K562 (cell line): Measurements from ENCODE around the gene KRTAP22-2. TPM values are rescaled to one million over a fixed set of nuclear protein-coding genes. Genes with fewer than 3 reads are reported as not detected.

Source experiments
- ATAC-seq: fragments of 200-7000 bp; cut with Tn5 transposase; 3 replicates; pipeline ENCODE4 v1.9.1; 2020; ENCODE audit warnings: moderate library complexity
- BruUV-seq: library from RNA; stranded (reverse); fragments of 400-500 nt; replicated peaks from 2 replicates; lab custom pipeline; 2021; lab: Mats Ljungman, UMichigan
- CTCF ChIA-PET: fragments of 300-600 bp; formaldehyde crosslinking; extraction: SDS; loops from one replicate; lab custom pipeline; 2021; ENCODE audit warnings: low intra/inter-chr PET ratio; lab: Yijun Ruan, JAX
- POLR2A ChIA-PET: fragments of 300-600, 350-650 bp; sonication (Branson Sonifier 250); formaldehyde crosslinking; extraction: SDS; loops from one replicate; lab custom pipeline; 2021; ENCODE audit warnings: antibody characterized with exemption, inconsistent platforms; lab: Yijun Ruan, JAX
- DNase-seq, 4 experiments: peaks; one replicate each; pipeline versions ENCODE4 v3.0.0 to v3.0.0-alpha.2; 2011 to 2018; ENCODE audit warnings: low spot score in 3 of 4, mixed read lengths in 3 of 4; ENCODE audit errors: extremely low read depth in 1 of 4
- FAIRE-seq: peaks from 2 replicates; lab custom pipeline; 2011; peaks lifted over from hg19 to GRCh38; lab: Jason Lieb, UNC
- H2AFZ ChIP-seq: 2 replicates; pipeline ENCODE4 v1.6.0; 2011; ENCODE audit warnings: low read depth, low read length, control low read depth, inconsistent platforms
- H3K27ac ChIP-seq: fragments of 200-600 bp; 3 replicates; pipeline ENCODE4 v1.8.0; 2011; ENCODE audit warnings: low read depth, mild to moderate bottlenecking, control low read depth, inconsistent platforms, low read length, moderate library complexity, mixed read lengths; ENCODE audit errors: extremely low read depth
- H3K27me3 ChIP-seq, 2 experiments: fragments of 300-600 bp in 1 of 2; 2 replicates in 1 of 2; 3 replicates in 1 of 2; pipeline versions ENCODE4 v1.6.0 to v1.8.0; 2011; ENCODE audit warnings: inconsistent platforms in 2 of 2, low read length in 2 of 2, mild to moderate bottlenecking in 1 of 2, mixed read lengths in 1 of 2, moderate library complexity in 1 of 2; ENCODE audit not compliant: control insufficient read depth in 2 of 2, insufficient read depth in 2 of 2
- H3K36me3 ChIP-seq: fragments of 300-600 bp; 3 replicates; pipeline ENCODE4 v1.8.0; 2011; ENCODE audit warnings: mild to moderate bottlenecking, low read length, inconsistent platforms; ENCODE audit not compliant: control insufficient read depth, insufficient read depth
- H3K4me1 ChIP-seq, 2 experiments: fragments of 200-600 bp in 1 of 2; replicated peaks in 1 of 2; 2 replicates in 1 of 2; 3 replicates in 1 of 2; pipeline versions ENCODE4 v1.5.1 to v1.8.0; 2011; ENCODE audit warnings: inconsistent platforms in 2 of 2, low read length in 2 of 2, mild to moderate bottlenecking in 1 of 2, mixed read lengths in 1 of 2, moderate library complexity in 1 of 2; ENCODE audit not compliant: control insufficient read depth in 2 of 2, insufficient read depth in 2 of 2
- H3K4me2 ChIP-seq: 2 replicates; pipeline ENCODE4 v1.6.1; 2011; ENCODE audit warnings: low read length, control low read depth, inconsistent platforms, mixed read lengths; ENCODE audit not compliant: insufficient read depth
- H3K4me3 ChIP-seq: fragments of 200-600 bp; sonication (generic), shearing (Covaris generic); 2 replicates; pipeline ENCODE4 v1.5.1; 2016; ENCODE audit warnings: control low read depth, inconsistent platforms
- H3K79me2 ChIP-seq: fragments of 200-600 bp; 3 replicates; pipeline ENCODE4 v1.8.0; 2011; ENCODE audit warnings: low read length, inconsistent platforms; ENCODE audit not compliant: control insufficient read depth, insufficient read depth
- H3K9ac ChIP-seq, 2 experiments: 2 replicates each; pipeline versions ENCODE4 v1.6.0 to v1.6.1; 2011; ENCODE audit warnings: low read depth in 2 of 2, low read length in 2 of 2, control low read depth in 1 of 2, inconsistent platforms in 1 of 2, mild to moderate bottlenecking in 1 of 2, mixed read lengths in 1 of 2; ENCODE audit not compliant: insufficient read depth in 1 of 2
- H3K9me1 ChIP-seq: one replicate; pipeline ENCODE4 v1.6.0; 2011; ENCODE audit warnings: inconsistent platforms, mild to moderate bottlenecking, low read length, moderate library complexity; ENCODE audit not compliant: control insufficient read depth, insufficient read depth
- H3K9me3 ChIP-seq: replicated peaks from 2 replicates; pipeline ENCODE4 v1.5.1; 2011; ENCODE audit warnings: low read depth, low read length, inconsistent platforms; ENCODE audit not compliant: control insufficient read depth, insufficient read depth
- H4K20me1 ChIP-seq: replicated peaks from 2 replicates; pipeline ENCODE4 v1.6.1; 2011; ENCODE audit warnings: low read length, inconsistent platforms, mixed read lengths; ENCODE audit not compliant: control insufficient read depth, insufficient read depth
- ATF1 ChIP-seq, 2 experiments: fragments of 450-650 bp in 1 of 2; IDR thresholded peaks; 2 replicates each; pipeline ENCODE4 v1.6.1; 2016; ENCODE audit warnings: missing compliant biosample characterization in 1 of 2, missing genetic modification characterization in 1 of 2
- EP400 ChIP-seq: fragments of 450-650 bp; IDR thresholded peaks from 2 replicates; pipeline ENCODE4 v1.6.1; 2017; ENCODE audit warnings: antibody characterized with exemption, mild to moderate bottlenecking, moderate library complexity
- FUS ChIP-seq: fragments of 200-400 bp; formaldehyde crosslinking; optimal IDR thresholded peaks from 2 replicates; pipeline ENCODE3; 2017; ENCODE audit warnings: low read depth, low read length
- ILK ChIP-seq: fragments of 450-650 bp; IDR thresholded peaks from 2 replicates; pipeline ENCODE4 v1.6.1; 2016; ENCODE audit warnings: missing genetic modification characterization, low read depth, mild to moderate bottlenecking, missing compliant biosample characterization, moderate library complexity, borderline replicate concordance
- MTA1 ChIP-seq: fragments of 450-650 bp; IDR thresholded peaks from 2 replicates; pipeline ENCODE4 v1.6.1; 2017; ENCODE audit warnings: borderline replicate concordance
- POLR2AphosphoS5 ChIP-seq: IDR thresholded peaks from 2 replicates; pipeline ENCODE4 v1.6.1; 2011; ENCODE audit warnings: mild to moderate bottlenecking, low read depth, low read length, moderate library complexity; ENCODE audit not compliant: control insufficient read depth, insufficient read depth
- RHOXF2B ChIP-seq: fragments of 250-450 bp; sonication (Bioruptor Pico); conservative IDR thresholded peaks from 2 replicates; pipeline ENCODE4 v1.5.1; 2021
- SREBF2 ChIP-seq: sonication (generic); formaldehyde crosslinking; IDR thresholded peaks from 2 replicates; pipeline ENCODE4 v1.4.0; 2020; ENCODE audit warnings: mild to moderate bottlenecking, missing genetic modification reagents
- ZNF76 ChIP-seq: fragments of 250-450 bp; sonication (Bioruptor Pico); IDR thresholded peaks from 2 replicates; pipeline ENCODE4 v1.4.0; 2020; ENCODE audit warnings: mild to moderate bottlenecking, moderate library complexity, borderline replicate concordance
- WGBS: fragments of 100-300 bp; shearing (Covaris generic); methylation state at CpG from one replicate; pipeline ENCODE4 v1.1.6; 2016; ENCODE audit warnings: low coverage, mixed read lengths; ENCODE audit not compliant: insufficient coverage; ENCODE audit errors: missing lambda C conversion rate; 5-methylcytosine and 5-hydroxymethylcytosine counted together
- in situ Hi-C: fragments of 300-500 bp; cut with MboI; formaldehyde crosslinking; loops from 4 replicates; pipeline ENCODE4 v1.15.0; 2018; ENCODE audit warnings: inconsistent platforms, mixed read lengths
- intact Hi-C: fragments of 100-400 bp; cut with micrococcal nuclease; formaldehyde crosslinking; loops from 2 replicates; pipeline ENCODE4 v1.14.2; 2022
- polyA plus RNA-seq, 8 experiments: library from polyadenylated mRNA; depleted of rRNA in 4 of 8; stranded (reverse) in 5 of 8; unstranded in 3 of 8; fragments of >200 nt; fragmentation: Nextera tagmentation in 2 of 8; fragmentation: Illumina TruSeq in 1 of 8; extraction: Ambion mirVana in 2 of 8; extraction: Trizol in 1 of 8; gene quantifications; 2 replicates each; pipeline versions ENCODE4 v1.2.1 to v1.2.3, GENCODE V29; 2011 to 2014; ENCODE audit warnings: inconsistent platforms in 1 of 8, missing spikeins in 1 of 8
- total RNA-seq, 7 experiments: library from RNA; depleted of rRNA in 6 of 7; stranded (reverse); fragments of >200 nt in 6 of 7; fragmentation: Illumina TruSeq in 2 of 7; extraction: Trizol in 2 of 7; gene quantifications; 2 replicates each; pipeline versions ENCODE4 v1.2.1 to v1.2.3, GENCODE V29; 2011 to 2021; ENCODE audit warnings: low replicate concordance in 1 of 7

The KRTAP22-2 gene
- total and polyA plus RNA-seq, 9 of the 15 experiments (the other 6 are each of a cell fraction or from before 2014, with no cell fraction given) = not detected

- no peak for TF ChIP-seq FUS
- no peak for TF ChIP-seq MTA1
- no peak for TF ChIP-seq EP400
- no peak for TF ChIP-seq RHOXF2B
- TF ChIP-seq, all 486 proteins: peak for 0
Measured at GRCh38 chr21:30629200-30629599, 39.0 kb upstream of the KRTAP22-2 start (continued).

- H2AFZ ChIP-seq = no peak overlapping the region
- FAIRE-seq = no peak
- 0% methylated on average over 4 of the region's 4 CpGs for WGBS
- no peaks in the 10 kb centered on the region for H3K9me1 ChIP-seq
- no peaks in the 10 kb centered on the region for H3K36me3 ChIP-seq
- no TSS peak for BruUV-seq
- H3K4me3 ChIP-seq = no peak overlapping the region
- TF ChIP-seq SREBF2 (CRISPR knock-in tag) (no peak), POLR2AphosphoS5 (no peak), ILK (tag) (no peak), ZNF76 (CRISPR knock-in tag) (no peak), ATF1 (CRISPR knock-in tag; IDR thresholded peaks at IDR 0.05) (no peak), ATF1 (tag; IDR thresholded peaks at IDR 0.05) (no peak)
- no peaks in the 10 kb centered on the region for H3K4me1 ChIP-seq
- in situ Hi-C loops = no loop called here
- intact Hi-C loops = no loop called here
- CTCF ChIA-PET = no interaction called here
- no peaks in the 10 kb centered on the region for H3K79me2 ChIP-seq
- no peak overlapping the region for H3K4me2 ChIP-seq
- H3K9ac ChIP-seq = no peak overlapping the region
- POLR2A ChIA-PET = no interaction called here
- DNase-seq = no peak
- H4K20me1 ChIP-seq = no peaks in the 10 kb centered on the region
- no peaks in the 10 kb centered on the region for H3K9me3 ChIP-seq
- no peaks in the 10 kb centered on the region for H3K27me3 ChIP-seq
- no peak for ATAC-seq
- no peak overlapping the region for H3K27ac ChIP-seq
Measured at GRCh38 chr21:30628109-30628508, 37.9 kb upstream of the KRTAP22-2 start.
